Epithelial cell of prostate (primary cell): ENCODE measurements around the gene TEAD1.

Experiments
- DNase-seq: peaks from one replicate; pipeline ENCODE4 v3.0.0-alpha.2; 2011; ENCODE audit warnings: low read depth, low spot score
- H3K27ac ChIP-seq: fragments of 450-650 bp; 2 replicates; pipeline ENCODE4 v1.5.1; 2017; ENCODE audit warnings: mild to moderate bottlenecking

The TEAD1 gene

GRCh38 chr11:12826441-12826840, 152.2 kb downstream of the TEAD1 start:
- DNase-seq: no peak
- no peak overlapping the region for H3K27ac ChIP-seq

DNA sequence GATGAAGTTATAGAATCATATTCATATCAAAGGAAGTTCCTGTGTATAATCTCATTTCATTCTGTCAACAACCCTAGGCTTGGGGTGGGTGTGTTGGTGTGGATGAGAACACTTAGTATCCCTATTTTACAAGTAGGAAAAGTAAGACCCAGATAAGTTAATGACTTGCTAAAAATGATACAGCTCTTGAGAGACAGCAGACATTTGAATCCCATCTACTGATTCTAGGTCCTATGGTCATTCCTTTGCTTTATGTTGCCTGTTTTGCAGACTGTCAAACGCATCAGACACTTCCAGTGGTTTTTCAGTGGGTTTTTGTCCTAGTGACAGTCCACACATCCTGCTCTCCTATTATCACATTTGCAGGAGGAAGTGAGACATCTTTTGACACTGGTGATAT, 153.1 kb downstream of the TEAD1 start:
- H3K27ac ChIP-seq: peak overlapping the region; percentile 27
- DNase-seq: no peak

DNA sequence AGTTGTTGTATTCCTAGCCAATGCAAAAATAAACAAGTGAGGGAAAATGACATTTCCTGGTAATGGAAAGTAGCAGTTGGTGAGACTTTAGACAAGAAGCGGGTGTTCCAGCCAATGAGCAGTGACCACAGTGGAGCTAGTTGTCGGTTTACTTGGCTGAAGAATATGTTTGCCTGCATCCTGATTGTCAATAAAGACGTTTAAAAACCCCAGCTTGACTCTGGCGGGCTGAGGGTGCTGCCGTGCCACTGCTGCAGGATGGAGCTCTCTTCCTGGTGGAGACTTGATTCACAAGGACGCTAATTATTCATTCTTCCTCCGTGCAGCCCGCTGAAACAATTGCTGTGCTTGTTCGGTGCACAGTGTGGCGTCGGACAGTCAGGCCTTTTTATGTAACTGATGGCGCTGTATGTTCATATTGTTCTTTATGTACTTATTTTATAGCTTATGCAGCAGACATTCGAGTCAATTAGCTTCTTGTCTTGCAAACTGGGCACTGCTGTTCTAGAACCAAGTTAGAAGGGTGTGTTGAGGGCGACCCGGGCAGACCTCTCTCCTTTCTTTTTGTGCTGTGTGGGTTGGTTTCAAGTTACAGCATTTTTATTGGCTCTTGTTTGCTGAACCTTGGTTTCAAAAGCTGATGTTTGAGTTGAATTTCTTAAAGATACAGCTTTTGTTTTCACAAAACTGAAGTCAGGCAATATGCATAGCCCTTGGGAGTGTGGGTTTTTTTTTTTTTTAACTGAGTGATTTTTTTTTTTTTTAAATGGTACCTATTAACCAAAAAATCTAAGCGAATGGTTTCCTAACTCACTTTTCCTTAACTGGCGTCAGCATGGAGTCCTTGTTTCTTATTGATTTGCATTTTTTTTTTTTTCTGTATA, 153.9 kb downstream of the TEAD1 start:
- no peak for DNase-seq
- H3K27ac ChIP-seq: peak overlapping the region; percentile 27

- H3K27ac ChIP-seq: no peak overlapping the region
- DNase-seq: no peak
Measured at GRCh38 chr11:12829131-12829530, 154.9 kb downstream of the TEAD1 start.

- H3K27ac ChIP-seq: no peak overlapping the region
- no peak for DNase-seq
Measured at GRCh38 chr11:12829540-12830314, 155.5 kb downstream of the TEAD1 start.

- H3K27ac ChIP-seq: no peak overlapping the region
Measured at GRCh38 chr11:12831471-12832202, 157.4 kb downstream of the TEAD1 start.

GRCh38 chr11:12832480-12833224, 158.4 kb downstream of the TEAD1 start:
- H3K27ac ChIP-seq: no peak overlapping the region
- no peak for DNase-seq

More at GRCh38 chr11:12831471-12832202, 157.4 kb downstream of the TEAD1 start:
- no peak for DNase-seq

DNA sequence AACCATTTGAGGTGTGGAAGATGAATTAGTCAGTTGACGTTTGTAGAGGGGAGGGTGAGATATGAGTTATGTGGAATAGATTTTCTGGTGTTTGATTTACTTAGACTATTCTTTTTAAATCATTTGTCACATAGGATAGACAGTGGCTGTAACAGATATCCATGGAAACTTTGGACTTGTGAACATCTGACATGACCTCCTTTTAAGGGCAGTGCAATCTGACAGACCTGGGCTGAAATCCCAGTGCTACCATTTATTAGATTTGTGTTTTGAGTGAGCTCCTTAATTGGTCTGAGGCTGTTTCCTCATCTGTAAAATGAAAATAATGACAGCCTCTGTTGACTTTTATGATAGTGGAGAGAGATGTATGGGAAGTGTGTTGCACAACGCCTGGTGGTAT, 159.9 kb downstream of the TEAD1 start:
- no peak for DNase-seq
- no peak overlapping the region for H3K27ac ChIP-seq

GRCh38 chr11:12834630-12835029, 160.4 kb downstream of the TEAD1 start:
- no peak for DNase-seq

GRCh38 chr11:12835286-12835685, 161.1 kb downstream of the TEAD1 start:
- no peak overlapping the region for H3K27ac ChIP-seq
- DNase-seq: no peak

More at GRCh38 chr11:12834630-12835029, 160.4 kb downstream of the TEAD1 start:
- no peak overlapping the region for H3K27ac ChIP-seq

GRCh38 chr11:12838463-12839123, 164.4 kb downstream of the TEAD1 start:
- peak overlapping the region; percentile 78 for H3K27ac ChIP-seq

GRCh38 chr11:12840871-12841660, 166.8 kb downstream of the TEAD1 start:
- H3K27ac ChIP-seq: peak overlapping the region; percentile 39
- no peak for DNase-seq

More at GRCh38 chr11:12838463-12839123, 164.4 kb downstream of the TEAD1 start:
- DNase-seq: peak; percentile 63

DNA sequence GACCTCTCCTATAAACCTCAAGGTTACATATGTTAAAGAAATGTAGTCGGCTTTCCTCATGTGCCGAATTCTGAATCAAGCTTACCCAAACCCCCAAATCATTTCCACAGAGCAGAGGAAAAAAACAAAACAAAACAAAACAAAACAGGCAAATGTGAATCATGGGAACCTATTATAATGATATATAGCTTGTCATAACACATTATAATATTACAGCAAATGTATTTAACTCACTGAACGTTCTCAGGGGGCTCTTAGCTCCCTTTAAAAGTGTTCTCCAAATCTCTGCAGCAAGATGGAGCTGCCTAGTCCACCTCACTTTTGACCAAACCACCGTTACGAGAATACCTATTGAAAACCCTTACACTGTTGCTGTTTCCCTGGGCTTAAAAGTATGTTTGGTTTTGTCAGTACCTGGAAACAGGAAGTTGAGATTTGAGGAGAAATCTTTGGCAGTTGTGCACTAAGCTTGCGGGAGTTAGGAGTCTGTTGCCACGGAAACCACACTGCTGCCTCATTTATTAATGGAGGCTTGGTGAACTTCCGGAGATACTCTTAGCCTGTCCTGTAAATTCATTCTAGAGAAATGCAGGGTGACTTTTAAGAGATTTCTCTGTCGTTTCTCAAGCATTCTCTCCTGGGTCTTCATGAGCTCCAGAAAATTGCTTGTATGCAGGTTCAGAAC, 167.9 kb downstream of the TEAD1 start:
- H3K27ac ChIP-seq: peak overlapping the region; percentile 39
- DNase-seq: no peak

DNA sequence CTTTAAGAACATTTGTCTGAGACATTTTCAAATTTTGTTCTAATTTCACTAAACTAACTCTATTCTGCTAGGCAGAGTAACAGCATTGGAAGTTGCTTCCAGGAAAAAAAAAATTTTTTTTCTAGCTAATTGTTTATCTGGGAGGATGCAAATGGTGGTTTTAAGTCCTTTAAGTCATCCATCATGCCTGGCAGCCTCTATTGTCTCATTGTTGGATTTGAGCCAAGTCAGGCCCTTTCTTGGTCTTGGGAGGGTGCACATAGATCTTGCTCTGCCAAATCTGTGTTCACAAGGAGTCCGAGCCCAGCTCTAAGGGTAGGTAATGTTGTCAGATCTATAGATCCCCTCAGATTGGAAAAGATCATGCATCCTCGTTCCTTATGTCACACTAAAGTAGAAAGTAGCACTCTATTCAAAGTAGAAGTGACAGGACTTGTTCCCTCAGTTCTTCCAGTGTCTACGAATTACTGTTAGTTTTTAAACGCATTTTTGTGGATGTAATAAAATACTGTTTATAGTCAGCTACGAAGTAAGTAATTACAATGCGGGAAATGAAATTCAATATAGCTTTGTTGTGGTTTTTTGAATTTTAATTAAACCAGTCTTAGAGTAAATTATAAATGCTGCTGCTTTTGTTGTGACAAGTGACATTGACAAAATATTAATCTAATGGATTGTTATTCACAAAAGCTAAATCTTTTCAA, 168.9 kb downstream of the TEAD1 start:
- H3K27ac ChIP-seq: peak overlapping the region; percentile 39
- no peak for DNase-seq

GRCh38 chr11:12845163-12845562, 170.9 kb downstream of the TEAD1 start:
- DNase-seq: no peak
- no peak overlapping the region for H3K27ac ChIP-seq

GRCh38 chr11:12845739-12846358, 171.6 kb downstream of the TEAD1 start:
- no peak for DNase-seq
- H3K27ac ChIP-seq: no peak overlapping the region
